PC-3 (cell line): ENCODE results near the gene EDNRA.

Experiments
- CTCF ChIP-seq: fragments of 300-600 bp; sonication (generic); conservative IDR thresholded peaks from 2 replicates; pipeline ENCODE4 v1.5.1; 2017; ENCODE audit warnings: antibody characterized with exemption, low read depth, mild to moderate bottlenecking, low read length
- EZH2 ChIP-seq: fragments of 300-600 bp; sonication (generic); IDR thresholded peaks from one replicate; pipeline ENCODE4 v1.6.1; 2017; ENCODE audit warnings: antibody characterized with exemption, mild to moderate bottlenecking, low read length; ENCODE audit not compliant: unreplicated experiment
- EZH2phosphoT487 ChIP-seq: fragments of 300-600 bp; sonication (generic); IDR thresholded peaks from 2 replicates; pipeline ENCODE4 v1.6.1; 2018; ENCODE audit warnings: mild to moderate bottlenecking, antibody characterized with exemption, low read length, borderline replicate concordance

- no peak for TF ChIP-seq CTCF
- no peak for TF ChIP-seq EZH2
- TF ChIP-seq EZH2phosphoT487 = no peak
These were observed 100.9 kb downstream of the EDNRA start for GRCh38 chr4:147581606-147582350.
